ENCODE results near the gene DLG2.

Gene DLG2

DNA sequence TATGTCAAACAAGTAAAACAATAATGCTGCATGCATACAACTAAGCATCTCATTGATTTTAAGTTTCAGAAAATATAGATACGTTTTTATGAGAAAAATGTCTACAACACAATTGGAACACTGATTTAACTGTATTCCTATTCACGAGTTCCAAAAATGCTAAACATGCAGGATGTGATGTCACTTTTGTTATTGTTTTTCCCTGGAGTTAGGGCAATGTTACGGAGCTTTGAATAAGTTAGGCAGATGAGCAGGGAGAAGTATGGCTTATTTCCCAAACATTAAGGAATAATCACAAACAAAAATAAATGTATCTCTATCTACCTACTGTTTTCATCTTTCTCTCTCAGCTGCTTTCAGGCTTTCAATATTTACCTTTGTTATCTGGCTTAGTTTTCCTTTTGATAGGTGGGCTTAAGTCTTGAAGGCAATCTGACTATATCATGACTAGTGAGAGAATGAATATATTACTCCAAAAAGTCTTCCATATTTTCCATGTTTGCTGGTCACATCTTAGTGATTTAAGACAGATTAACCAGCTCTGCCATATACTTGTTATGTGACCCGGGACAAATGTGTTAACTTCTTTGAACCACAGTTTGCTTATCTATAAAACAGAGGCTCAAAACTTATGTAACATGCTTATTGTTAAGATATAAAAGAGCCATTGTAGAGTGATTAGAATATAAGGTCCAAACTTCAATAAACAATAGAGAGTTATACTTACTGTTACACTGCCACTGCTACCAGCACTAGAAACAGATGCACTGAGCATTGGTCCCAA is 1486.6 kb downstream of the DLG2 start:
- DNase-seq (ENCODE audit: low read depth): peak; percentile 20
- H3K4me3 ChIP-seq (replicated peaks; ENCODE audit: low read depth, low read length): no peak overlapping the region
- TF ChIP-seq, protein P1, sequence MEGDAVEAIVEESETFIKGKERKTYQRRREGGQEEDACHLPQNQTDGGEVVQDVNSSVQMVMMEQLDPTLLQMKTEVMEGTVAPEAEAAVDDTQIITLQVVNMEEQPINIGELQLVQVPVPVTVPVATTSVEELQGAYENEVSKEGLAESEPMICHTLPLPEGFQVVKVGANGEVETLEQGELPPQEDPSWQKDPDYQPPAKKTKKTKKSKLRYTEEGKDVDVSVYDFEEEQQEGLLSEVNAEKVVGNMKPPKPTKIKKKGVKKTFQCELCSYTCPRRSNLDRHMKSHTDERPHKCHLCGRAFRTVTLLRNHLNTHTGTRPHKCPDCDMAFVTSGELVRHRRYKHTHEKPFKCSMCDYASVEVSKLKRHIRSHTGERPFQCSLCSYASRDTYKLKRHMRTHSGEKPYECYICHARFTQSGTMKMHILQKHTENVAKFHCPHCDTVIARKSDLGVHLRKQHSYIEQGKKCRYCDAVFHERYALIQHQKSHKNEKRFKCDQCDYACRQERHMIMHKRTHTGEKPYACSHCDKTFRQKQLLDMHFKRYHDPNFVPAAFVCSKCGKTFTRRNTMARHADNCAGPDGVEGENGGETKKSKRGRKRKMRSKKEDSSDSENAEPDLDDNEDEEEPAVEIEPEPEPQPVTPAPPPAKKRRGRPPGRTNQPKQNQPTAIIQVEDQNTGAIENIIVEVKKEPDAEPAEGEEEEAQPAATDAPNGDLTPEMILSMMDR (IDR thresholded peaks at IDR 0.05; ENCODE audit: low read length, missing control alignments): no peak

DNA sequence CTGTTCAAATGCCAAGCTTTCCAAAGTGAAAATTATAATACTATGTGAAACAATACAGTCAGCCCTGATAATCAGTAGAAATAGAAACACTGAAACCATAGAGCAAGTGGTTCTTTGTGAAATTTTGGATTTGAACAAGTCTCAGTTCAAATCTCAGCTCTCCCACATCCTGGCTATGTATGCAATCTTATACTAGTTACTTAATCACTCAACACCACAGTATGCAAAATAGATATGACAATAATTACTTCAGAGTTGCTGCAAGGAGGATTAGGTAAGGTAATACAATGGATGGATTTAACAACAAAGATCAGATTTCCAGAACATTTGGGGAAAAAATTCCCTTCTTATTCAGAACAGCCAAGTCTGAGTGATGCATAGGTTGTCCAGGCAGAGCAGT is 1489.2 kb downstream of the DLG2 start:
- H3K4me3 ChIP-seq (replicated peaks; ENCODE audit: low read depth, low read length): no peak overlapping the region
- TF ChIP-seq, protein P1 (IDR thresholded peaks at IDR 0.05; ENCODE audit: low read length, missing control alignments): no peak
- no peak for DNase-seq (ENCODE audit: low read depth)

DNA sequence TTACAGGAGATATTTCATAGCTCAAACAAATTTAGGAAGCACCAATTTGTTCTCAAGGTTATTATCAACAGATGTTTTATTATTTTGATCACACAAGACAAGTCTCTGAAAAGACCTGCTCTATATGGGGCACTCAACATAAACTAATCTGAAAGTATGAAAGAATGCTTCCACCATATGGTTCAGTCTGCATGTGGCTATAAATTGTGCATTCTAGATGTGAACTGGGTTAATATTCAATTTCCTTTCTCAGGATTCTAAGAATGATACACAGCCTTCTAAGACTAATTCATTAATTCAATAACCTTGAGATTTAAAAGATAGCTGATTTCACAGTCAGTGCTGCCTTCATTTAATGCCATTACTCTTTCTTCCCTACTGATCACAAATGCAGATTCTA is 1489.6 kb downstream of the DLG2 start:
- TF ChIP-seq, protein P1 (IDR thresholded peaks at IDR 0.05; ENCODE audit: low read length, missing control alignments): no peak
- H3K4me3 ChIP-seq (replicated peaks; ENCODE audit: low read depth, low read length): no peak overlapping the region
- no peak for DNase-seq (ENCODE audit: low read depth)

DNA sequence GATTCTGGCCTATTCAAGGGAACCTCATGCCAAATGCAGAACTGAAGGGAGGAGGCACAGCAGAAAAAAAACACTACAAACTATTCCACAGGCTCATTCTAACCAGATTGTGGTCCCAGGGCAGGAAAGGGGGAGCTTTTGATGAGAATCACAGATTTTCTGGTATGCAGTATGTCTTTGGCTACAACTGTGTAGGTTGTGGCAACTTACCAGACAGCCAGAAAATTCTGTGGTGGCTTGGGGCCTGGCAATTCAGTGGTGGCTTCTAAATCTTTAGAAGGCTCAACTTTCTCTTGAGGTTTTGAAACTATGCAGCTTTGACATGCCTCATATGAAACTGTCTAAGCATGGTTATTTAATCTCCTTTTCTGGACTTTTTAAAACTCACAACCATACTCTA is 1490.2 kb downstream of the DLG2 start:
- TF ChIP-seq, protein P1 (IDR thresholded peaks at IDR 0.05; ENCODE audit: low read length, missing control alignments): no peak
- no peak overlapping the region for H3K4me3 ChIP-seq (replicated peaks; ENCODE audit: low read depth, low read length)
- no peak for DNase-seq (ENCODE audit: low read depth)

DNA sequence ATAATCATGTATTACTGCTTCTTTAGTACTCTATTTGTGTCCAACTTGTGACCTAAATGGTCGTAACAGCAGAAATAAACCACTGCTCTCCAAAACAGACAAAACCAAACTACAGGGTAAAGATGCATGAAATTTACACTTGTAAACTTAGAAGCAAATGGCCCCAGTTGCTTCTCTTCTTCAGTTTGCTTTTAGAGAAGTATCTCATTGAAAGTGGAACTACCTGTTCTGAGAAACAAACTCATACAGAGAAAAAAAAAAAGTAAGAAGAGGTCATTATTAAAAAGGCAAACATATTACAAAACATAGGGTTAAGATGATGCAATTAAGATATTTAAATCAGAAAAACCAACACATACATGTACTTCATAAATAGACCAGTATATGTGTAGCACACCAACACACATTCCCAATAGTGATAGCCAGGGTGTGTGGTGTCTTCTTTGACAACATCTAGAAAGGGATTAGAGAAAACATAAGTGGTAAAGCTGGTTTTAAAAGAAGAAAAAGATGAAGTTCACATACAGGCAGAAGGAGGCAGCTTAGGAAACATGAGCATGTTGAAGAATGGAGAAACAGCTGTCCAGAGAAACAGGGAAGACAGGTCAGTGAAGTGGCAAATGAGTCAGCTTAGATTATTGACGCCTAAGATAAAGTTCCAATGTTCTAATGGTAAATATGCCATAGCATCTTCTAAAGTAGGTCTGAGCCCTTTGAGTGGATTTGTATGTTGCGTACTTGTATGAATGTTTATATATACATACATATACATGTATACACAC is 1496.3 kb downstream of the DLG2 start:
- DNase-seq (ENCODE audit: low read depth): no peak
- TF ChIP-seq, protein P1 (IDR thresholded peaks at IDR 0.05; ENCODE audit: low read length, missing control alignments): no peak
- H3K4me3 ChIP-seq (replicated peaks; ENCODE audit: low read depth, low read length): no peak overlapping the region

DNA sequence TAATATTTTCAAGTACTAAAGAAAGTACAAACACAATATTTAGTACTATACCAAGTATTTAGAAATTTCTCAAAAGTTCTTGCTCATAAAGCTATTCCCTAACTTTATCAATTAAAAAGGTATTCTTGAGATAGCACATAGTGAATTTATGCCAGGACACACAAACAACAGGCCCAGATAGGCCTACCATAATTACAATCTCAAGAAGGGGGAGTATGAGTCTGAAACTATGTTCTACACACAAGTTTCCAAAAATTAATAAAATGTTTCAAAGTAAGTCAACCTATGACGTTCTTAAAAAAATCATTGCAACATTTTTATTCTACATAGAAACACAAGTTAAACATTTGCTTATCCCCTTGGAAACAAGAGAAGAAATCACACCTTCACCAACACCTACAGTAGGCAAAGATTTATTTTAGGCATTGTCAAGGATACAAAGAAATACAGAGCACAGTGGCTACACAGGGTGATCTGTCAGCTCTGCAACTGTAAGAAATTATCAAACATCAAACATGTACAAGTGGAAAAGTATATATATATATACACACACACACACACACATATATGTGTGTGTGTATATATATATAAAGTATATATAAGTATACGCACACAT is 1497.1 kb downstream of the DLG2 start:
- no peak for DNase-seq (ENCODE audit: low read depth)
- TF ChIP-seq, protein P1 (IDR thresholded peaks at IDR 0.05; ENCODE audit: low read length, missing control alignments): no peak
- no peak overlapping the region for H3K4me3 ChIP-seq (replicated peaks; ENCODE audit: low read depth, low read length)
